K562 (cell line): Measurements from ENCODE around the gene ATRN. TPM values are rescaled to one million over a fixed set of nuclear protein-coding genes. Genes with fewer than 3 reads are reported as not detected.

ENCODE experiments used
- AFF4 ChIP-seq: sonication (generic); formaldehyde crosslinking; IDR thresholded peaks from 2 replicates; pipeline ENCODE4 v1.8.0; 2023; ENCODE audit warnings: mild to moderate bottlenecking, missing genetic modification reagents
- CHD1 ChIP-seq: fragments of 200-600 bp; sonication (generic); IDR thresholded peaks from one replicate; pipeline ENCODE4 v1.6.1; 2012; ENCODE audit warnings: mild to moderate bottlenecking, moderate library complexity, low read length, inconsistent platforms
- CREBBP ChIP-seq: IDR thresholded peaks from one replicate; pipeline ENCODE4 v1.6.1; 2012; ENCODE audit warnings: low read depth, mild to moderate bottlenecking, control low read depth, inconsistent platforms, low read length
- E2F6 ChIP-seq, 2 experiments: IDR thresholded peaks; 2 replicates each; pipeline ENCODE4 v1.6.1; 2011; ENCODE audit warnings: borderline replicate concordance in 1 of 2, control low read depth in 1 of 2, low read depth in 1 of 2, low read length in 1 of 2, mild to moderate bottlenecking in 1 of 2, mixed read lengths in 1 of 2, moderate library complexity in 1 of 2; ENCODE audit not compliant: insufficient read depth in 1 of 2, insufficient read length in 1 of 2, poor library complexity in 1 of 2, severe bottlenecking in 1 of 2; ENCODE audit errors: extremely low read depth in 1 of 2
- FOSL1 ChIP-seq: fragments of 200-800 bp; sonication (Bioruptor generic); conservative IDR thresholded peaks from 2 replicates; pipeline ENCODE4 v1.6.1; 2016; ENCODE audit warnings: missing genetic modification characterization, missing compliant biosample characterization
- HNRNPLL ChIP-seq: fragments of 200-400 bp; formaldehyde crosslinking; IDR thresholded peaks from 2 replicates; pipeline ENCODE4 v1.6.1; 2017; ENCODE audit warnings: low read length, low read depth, mild to moderate bottlenecking; ENCODE audit not compliant: poor library complexity, severe bottlenecking
- HSF4 ChIP-seq: fragments of 250-450 bp; sonication (Bioruptor Pico); IDR thresholded peaks from 2 replicates; pipeline ENCODE4 v2.1.2; 2022; ENCODE audit warnings: mild to moderate bottlenecking, moderate library complexity, borderline replicate concordance
- PCBP1 ChIP-seq: fragments of 200-400 bp; formaldehyde crosslinking; IDR thresholded peaks from 2 replicates; pipeline ENCODE4 v1.6.1; 2018; ENCODE audit warnings: mild to moderate bottlenecking, low read depth, low read length; ENCODE audit not compliant: poor library complexity, severe bottlenecking
- RFX1 ChIP-seq: fragments of 450-650 bp; IDR thresholded peaks from 2 replicates; pipeline ENCODE4 v1.6.1; 2016; ENCODE audit warnings: mild to moderate bottlenecking, moderate library complexity
- TCF7L2 ChIP-seq: fragments of 150-350 bp; IDR thresholded peaks from 2 replicates; pipeline ENCODE4 v1.6.1; 2016; ENCODE audit warnings: low read depth, mild to moderate bottlenecking, low read length, moderate library complexity
- ZNF318 ChIP-seq, 2 experiments: fragments of 450-650 bp; IDR thresholded peaks; 2 replicates each; pipeline ENCODE4 v1.6.1; 2016; ENCODE audit warnings: mild to moderate bottlenecking in 2 of 2, borderline replicate concordance in 1 of 2, low read depth in 1 of 2, moderate library complexity in 1 of 2
- polyA plus RNA-seq, 8 experiments: library from polyadenylated mRNA; depleted of rRNA in 4 of 8; stranded (reverse) in 5 of 8; unstranded in 3 of 8; fragments of >200 nt; fragmentation: Nextera tagmentation in 2 of 8; fragmentation: Illumina TruSeq in 1 of 8; extraction: Ambion mirVana in 2 of 8; extraction: Trizol in 1 of 8; gene quantifications; 2 replicates each; pipeline versions ENCODE4 v1.2.1 to v1.2.3, GENCODE V29; 2011 to 2014; ENCODE audit warnings: inconsistent platforms in 1 of 8, missing spikeins in 1 of 8
- total RNA-seq, 7 experiments: library from RNA; depleted of rRNA in 6 of 7; stranded (reverse); fragments of >200 nt in 6 of 7; fragmentation: Illumina TruSeq in 2 of 7; extraction: Trizol in 2 of 7; gene quantifications; 2 replicates each; pipeline versions ENCODE4 v1.2.1 to v1.2.3, GENCODE V29; 2011 to 2021; ENCODE audit warnings: low replicate concordance in 1 of 7

The ATRN gene
- total and polyA plus RNA-seq, 9 of the 15 experiments (the other 6 are each of a cell fraction or from before 2014, with no cell fraction given) = 0.69 to 16.5 (median 7.6) TPM

GRCh38 chr20:3470627-3471396 lies at the start of gene ATRN (continued):
- no peak for TF ChIP-seq CHD1
- TF ChIP-seq E2F6 (IDR thresholded peaks at IDR 0.05; ENCODE audit: borderline replicate concordance in 1 of 2, extremely low read depth in 1 of 2, insufficient read depth in 1 of 2, insufficient read length in 1 of 2, low read depth in 1 of 2, low read length in 1 of 2, poor library complexity in 1 of 2, severe bottlenecking in 1 of 2) = peak in 1 of 2 experiments; percentile 44
- no peak for TF ChIP-seq RFX1
- TF ChIP-seq AFF4 (CRISPR knock-in tag) = peak; percentile 89
- TF ChIP-seq HNRNPLL = peak; percentile 45
- TF ChIP-seq ZNF318 (IDR thresholded peaks at IDR 0.05; ENCODE audit: borderline replicate concordance in 1 of 2, low read depth in 1 of 2) = no peak
- no peak for TF ChIP-seq CREBBP
- no peak for TF ChIP-seq HSF4 (CRISPR knock-in tag)
- no peak for TF ChIP-seq TCF7L2
- TF ChIP-seq FOSL1 (tag) = 0 out of 2 replicates have a peak, but pooled peaks have one; percentile 27
- no peak for TF ChIP-seq PCBP1
